Stimulated activated naive CD4-positive, alpha-beta T cell treated with Interleukin-2 at 50 U/mL for 16 hours (primary cell): ENCODE results near the gene ARHGEF33.
A peak's percentile ranks its signal among the peaks of the same experiment; 100 is the strongest.

Experiments used
- DNase-seq: peaks from one replicate; lab custom pipeline; 2025; lab: John Stamatoyannopoulos, UW

ARHGEF33 gene

GRCh38 chr2:38889575-38889974 lies at the start of gene ARHGEF33:
Gene ARHGEF33 (plus strand): TSS chr2:38889875. CDS start chr2:38919448, 29,573 bp downstream.
- DNase-seq: no peak

- DNase-seq: no peak
Observed at GRCh38 chr2:38850045-38850444, 39.6 kb upstream of the ARHGEF33 start.

DNA sequence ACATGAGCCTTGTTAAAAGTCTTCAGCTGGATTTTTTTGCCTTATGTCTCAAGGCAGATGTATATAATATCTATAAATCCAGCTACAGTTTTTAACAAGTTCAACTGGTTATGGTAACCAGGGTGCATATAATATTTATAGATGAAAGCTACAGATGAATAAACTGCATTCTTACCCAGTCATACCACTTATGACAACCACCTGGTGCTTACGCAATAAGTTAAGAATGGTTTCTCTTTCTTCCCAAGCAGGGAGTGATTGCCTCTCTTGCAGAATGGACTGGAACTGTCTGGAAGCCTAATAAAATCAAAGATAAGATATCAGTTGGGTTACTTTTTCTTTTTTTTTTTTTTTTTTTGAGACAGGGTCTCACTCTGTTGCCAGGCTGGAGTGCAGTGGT lies 33.5 kb upstream of the ARHGEF33 start:
- DNase-seq: no peak

DNA sequence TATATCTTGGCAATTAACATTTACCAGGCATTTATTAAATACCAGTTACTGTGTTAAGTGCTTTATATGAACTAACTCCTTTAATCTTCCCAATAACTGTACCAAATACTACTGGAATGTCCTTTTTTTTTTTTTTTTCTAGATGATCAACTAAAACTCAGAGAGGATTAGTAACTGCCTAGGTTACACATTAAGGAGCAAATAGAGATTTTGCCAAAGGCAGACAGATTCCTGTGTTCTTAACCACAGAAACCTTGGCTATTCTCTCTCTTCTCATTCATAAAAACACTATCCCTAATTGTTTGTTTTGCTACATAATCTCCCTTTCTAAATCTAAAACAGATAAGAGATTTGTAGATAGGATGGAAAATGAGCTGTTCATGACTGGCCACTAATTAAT lies 27.2 kb upstream of the ARHGEF33 start:
- DNase-seq: no peak

DNA sequence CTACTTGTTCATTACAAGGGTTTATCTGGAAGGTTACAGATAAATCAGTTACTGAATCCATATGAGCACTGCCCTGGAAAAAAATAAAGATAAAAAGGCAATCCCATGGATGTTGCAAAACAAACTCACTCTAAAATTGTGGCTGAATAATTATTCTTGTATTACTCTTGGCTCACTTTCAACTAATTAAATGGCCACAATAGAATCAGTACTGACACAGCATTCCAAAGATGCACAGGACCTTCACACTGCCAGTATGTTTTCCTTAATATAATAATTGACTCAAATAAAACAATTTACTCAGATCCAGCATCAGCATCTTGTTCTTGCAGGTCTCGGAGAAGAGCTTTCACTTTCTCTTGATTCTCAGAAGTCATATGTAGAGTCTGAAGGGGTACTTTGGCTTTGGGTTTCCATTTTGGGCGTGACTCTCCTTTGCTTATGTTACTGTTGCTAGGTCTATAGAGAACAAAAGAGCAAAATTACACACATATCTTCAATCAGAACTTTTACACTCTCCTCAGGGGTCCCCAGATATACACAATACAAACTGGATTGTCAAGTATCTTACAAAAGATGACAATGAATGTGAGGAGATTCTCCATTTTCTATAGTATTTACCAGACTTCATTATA lies 26.5 kb upstream of the ARHGEF33 start:
- DNase-seq: no peak

- no peak for DNase-seq
Observed at GRCh38 chr2:38866773-38867443, 22.8 kb upstream of the ARHGEF33 start.

- DNase-seq: no peak
Observed at GRCh38 chr2:38871432-38871831, 18.2 kb upstream of the ARHGEF33 start.

DNA sequence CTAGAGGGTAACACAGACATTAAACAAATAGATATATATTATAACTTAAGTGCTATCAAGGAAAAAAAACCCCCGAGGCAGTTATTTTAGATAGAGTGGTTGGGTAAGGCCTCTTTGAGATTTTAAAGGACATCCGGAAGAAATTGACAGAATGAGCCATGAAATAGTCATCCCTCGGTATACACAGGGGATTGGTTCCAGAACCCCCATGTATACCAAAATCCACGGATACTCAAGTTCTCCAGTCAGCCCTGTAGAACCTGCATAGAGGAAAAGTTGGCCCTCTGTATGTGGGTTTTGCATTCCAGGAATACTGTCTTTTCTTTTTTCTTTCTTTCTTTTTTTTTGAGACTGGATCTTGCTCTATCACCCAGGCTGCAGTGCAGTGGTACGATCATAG lies 15.9 kb upstream of the ARHGEF33 start:
- no peak for DNase-seq

GRCh38 chr2:38875227-38875575 lies 14.5 kb upstream of the ARHGEF33 start:
- no peak for DNase-seq

- DNase-seq: peak; percentile 76
Observed at GRCh38 chr2:38875576-38876367, 13.9 kb upstream of the ARHGEF33 start, which contains the start of the genes DHX57 and MORN2. Gene DHX57 (minus strand): TSS chr2:38875934. CDS start chr2:38868405, 7,529 bp downstream. Gene MORN2 (plus strand): TSS chr2:38875976.

DNA sequence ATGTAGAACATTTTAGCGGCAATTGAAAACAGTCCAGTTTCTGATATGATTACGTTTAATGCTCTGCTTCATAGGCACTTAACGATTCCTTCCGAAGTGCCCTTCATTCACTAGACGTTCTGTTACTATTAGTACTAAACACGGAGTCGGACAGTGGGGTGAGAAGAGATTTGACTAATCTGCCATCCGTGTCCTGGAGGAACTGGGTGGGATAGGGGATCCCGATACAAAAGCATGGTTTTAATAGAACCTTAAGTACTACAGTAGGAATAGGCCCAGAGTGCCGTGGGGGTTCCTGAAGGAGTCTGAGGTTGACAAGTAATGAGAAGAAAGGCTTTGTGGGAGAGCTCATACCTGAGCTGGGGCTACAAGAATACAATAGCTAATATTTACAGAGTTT lies 13.3 kb upstream of the ARHGEF33 start:
- DNase-seq: no peak

GRCh38 chr2:38886063-38886462 lies 3.6 kb upstream of the ARHGEF33 start:
- DNase-seq: no peak

DNA sequence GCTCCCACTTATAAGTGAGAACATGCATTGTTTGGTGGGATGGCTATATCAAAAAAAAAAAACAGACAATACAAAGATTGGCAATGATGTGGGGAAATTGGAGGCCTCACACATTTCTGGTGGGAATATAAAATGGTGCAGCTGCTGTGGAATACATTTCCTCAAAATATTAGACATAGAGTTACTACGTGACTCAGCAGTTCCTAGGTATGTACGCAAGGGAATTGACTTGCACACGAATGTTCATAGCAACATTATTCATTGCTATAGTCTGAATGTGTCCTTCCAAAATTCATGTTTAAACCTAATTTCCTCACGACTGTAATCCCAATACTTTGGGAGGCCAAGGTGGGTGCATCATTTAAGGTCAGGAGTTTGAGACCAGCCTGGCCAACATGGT lies 2.3 kb upstream of the ARHGEF33 start:
- no peak for DNase-seq

GRCh38 chr2:38887902-38888554 lies 1.6 kb upstream of the ARHGEF33 start:
- no peak for DNase-seq

DNA sequence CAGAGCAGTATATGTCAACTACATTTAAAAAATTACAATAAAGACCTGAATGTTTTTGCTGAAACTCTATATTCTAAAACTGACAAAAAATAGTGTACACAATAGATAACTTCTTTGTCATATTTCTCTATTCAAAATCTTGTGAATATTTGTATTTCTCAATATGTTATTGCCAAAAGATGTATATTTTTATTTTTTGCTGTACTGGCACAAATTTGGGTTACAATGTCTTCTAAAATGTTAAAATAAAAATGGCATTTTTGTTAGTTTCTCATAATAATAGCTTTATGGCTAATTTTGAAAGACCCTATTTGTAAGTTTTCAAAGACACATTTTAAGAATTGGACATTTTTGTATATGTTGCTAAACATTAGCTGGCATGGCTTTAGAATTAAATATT lies 630 bp upstream of the ARHGEF33 start:
- DNase-seq: no peak

DNA sequence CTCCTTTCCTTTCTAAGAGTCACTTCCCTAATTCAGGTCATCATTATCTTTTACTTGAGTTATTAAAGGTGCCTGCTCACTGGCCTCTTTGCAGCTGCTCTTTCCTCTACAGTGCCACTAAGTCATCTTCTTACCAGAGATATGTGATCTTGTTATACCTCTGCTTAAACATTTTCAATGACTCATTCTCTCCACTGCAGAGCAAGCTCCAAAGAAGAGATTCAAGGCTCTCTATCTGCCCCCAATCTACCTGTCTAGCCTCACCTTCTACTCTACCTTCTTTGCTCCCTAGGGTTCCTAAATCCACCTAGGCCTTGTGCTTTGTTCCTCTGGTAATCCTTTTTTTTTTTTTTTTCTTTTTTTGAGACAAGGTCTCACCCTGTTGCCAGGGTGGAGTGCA lies 3.1 kb downstream of the ARHGEF33 start:
- DNase-seq: no peak

DNA sequence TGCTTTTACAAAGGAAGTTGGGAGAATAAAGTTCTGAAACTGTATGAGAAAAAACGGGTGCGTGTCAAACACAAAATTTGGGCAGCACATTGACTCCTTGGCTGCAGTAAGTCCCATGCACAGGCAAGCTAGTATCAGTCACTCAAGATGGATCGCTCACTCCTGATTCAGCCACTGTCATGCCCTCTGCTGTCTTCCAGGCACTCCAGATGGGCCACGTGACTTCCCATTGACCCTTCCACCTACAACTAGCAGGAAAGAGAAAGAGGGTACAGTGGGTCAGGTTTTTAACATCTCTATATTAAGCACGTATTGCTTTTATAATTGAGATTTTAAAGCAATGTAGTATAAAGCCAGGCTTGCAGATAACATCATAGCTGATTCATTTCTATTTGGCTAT lies 8.6 kb downstream of the ARHGEF33 start:
- DNase-seq: no peak

- no peak for DNase-seq
Observed at GRCh38 chr2:38900726-38901125, 11.1 kb downstream of the ARHGEF33 start.

DNA sequence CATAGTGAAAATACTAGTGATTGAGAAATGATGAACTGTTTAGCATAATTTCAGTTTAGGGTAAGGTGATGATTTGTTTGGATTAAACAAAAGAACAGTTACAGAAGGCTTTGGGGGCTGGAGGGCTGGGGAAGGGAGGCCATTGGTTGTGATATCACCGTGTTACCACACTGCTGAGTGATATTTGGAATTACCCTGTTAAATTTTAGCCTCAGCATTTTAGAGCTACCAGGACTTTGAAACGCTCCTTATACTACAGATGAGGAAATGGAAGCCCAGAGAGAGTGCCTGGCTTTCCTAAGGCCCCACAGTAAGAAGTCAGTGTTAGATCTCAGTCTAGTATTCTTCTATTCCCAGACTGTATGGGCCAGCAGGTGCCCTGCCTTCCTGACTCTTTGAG lies 15.6 kb downstream of the ARHGEF33 start:
- DNase-seq: no peak

- DNase-seq: no peak
Observed at GRCh38 chr2:38907242-38907641, 17.6 kb downstream of the ARHGEF33 start.

DNA sequence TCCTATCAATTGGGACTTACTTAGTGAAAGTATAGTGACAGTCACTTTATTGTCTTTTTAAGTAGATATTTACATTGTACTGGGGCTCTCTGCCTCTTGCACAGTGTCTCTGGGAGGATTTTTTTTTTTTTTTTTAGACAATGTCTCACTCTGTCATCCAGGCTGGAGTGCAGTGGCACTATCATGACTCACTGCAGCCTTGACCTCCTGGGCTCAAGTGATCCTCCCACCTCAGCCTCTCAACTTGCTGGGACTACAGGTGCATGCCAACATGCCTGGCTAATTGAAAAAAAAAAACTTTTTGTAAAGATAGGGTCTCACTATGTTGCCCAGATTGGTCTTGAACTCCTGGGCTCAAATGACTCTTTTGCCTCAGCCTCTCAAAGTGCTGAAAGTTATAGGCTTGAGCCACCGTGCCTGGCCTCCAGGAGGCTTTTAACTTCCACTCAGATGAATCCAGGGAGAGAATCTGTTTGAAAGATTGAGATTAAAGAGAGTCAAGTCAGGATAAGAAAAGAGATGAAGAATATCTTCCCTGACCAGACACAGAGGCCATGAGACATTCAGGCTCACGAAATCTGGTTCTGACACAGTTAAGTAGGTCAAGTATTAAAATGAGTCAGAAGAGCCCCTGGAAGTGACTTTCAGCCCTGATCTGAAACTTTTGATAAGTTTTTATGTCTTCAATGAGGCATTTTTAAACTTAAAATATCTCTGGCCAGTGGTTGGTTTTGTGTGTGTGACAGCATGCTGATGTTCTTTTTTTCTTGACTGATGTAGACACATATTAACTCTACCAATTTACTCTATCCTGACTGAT lies 18.3 kb downstream of the ARHGEF33 start:
- DNase-seq: no peak

DNA sequence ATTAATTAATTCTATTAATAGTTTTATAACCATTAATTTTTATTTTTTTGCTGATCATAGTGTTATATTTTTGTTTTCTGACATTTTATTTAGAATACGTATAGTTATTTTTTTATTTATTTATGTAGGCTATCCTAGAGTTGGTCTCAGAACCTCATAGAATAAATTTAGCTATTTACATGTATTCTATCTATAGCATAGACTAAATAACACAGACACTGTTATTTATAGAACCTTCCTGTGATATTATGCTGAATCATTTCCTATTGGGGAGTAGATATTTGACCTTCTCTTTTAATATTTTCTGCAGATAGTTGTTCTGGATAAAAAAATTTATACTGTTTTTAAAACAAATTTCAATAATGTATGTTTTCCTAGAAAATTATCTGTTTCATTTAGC lies 20.2 kb downstream of the ARHGEF33 start:
- DNase-seq: no peak
